Thyroid gland (tissue), 4 donors: Measurements from ENCODE around the gene TRAF3IP1. TPM values are rescaled to one million over a fixed set of nuclear protein-coding genes. Genes with fewer than 3 reads are reported as not detected.

ENCODE experiments used
- DNase-seq, 2 donors: peaks; one replicate each; pipeline ENCODE4 v3.0.0-alpha.2; 2019
- H3K27ac ChIP-seq, 3 donors: fragments of 200-600 bp; sonication (generic); 1 replicate in 2 of 3; 2 replicates in 1 of 3; pipeline ENCODE4 v1.5.1; 2016 to 2019; ENCODE audit warnings: mild to moderate bottlenecking in 1 of 3, moderate library complexity in 1 of 3
- H3K27me3 ChIP-seq: fragments of 200-600 bp; sonication (generic); one replicate; pipeline ENCODE4 v1.5.1; 2019
- H3K36me3 ChIP-seq, 2 donors: fragments of 200-600 bp; sonication (generic); one replicate each; pipeline ENCODE4 v1.5.1; 2016 to 2019
- H3K4me1 ChIP-seq, 2 donors: fragments of 200-600 bp; sonication (generic); one replicate each; pipeline ENCODE4 v1.5.1; 2017 to 2019
- H3K4me3 ChIP-seq, 3 donors: fragments of 200-600 bp; sonication (generic); replicated peaks in 1 of 3; 1 replicate in 2 of 3; 2 replicates in 1 of 3; pipeline ENCODE4 v1.5.1; 2016; ENCODE audit warnings: mild to moderate bottlenecking in 1 of 3
- H3K9me3 ChIP-seq: fragments of 200-600 bp; sonication (generic); one replicate; pipeline ENCODE4 v1.5.1; 2017
- POLR2A ChIP-seq, 2 donors: fragments of 450-650 bp; IDR thresholded peaks; one replicate each; pipeline ENCODE4 v1.6.1; 2017; ENCODE audit warnings: antibody characterized with exemption in 2 of 2, mild to moderate bottlenecking in 2 of 2, moderate library complexity in 1 of 2
- WGBS, 2 donors: methylation state at CpG; one replicate each; pipeline ENCODE4 v1.1.5; 2017; 5-methylcytosine and 5-hydroxymethylcytosine counted together
- intact Hi-C: fragments of 100-400 bp; cut with DNase I; formaldehyde crosslinking; loops from one replicate; pipeline ENCODE4 v1.15.1; 2023
- total RNA-seq, 4 donors: library from RNA; depleted of rRNA; stranded (reverse); fragments of >200 nt; gene quantifications; one replicate each; pipeline ENCODE4 v1.2.3, GENCODE V29; 2016
- TF ChIP-seq, protein P1 (sequence below), 6 experiments: fragments of 200-600 bp in 3 of 6; fragments of 450-650 bp in 3 of 6; sonication (generic) in 3 of 6; IDR thresholded peaks; one replicate each; pipeline ENCODE4 v1.5.1; 2016 to 2019; ENCODE audit warnings: antibody characterized with exemption in 6 of 6, mild to moderate bottlenecking in 2 of 6, inconsistent platforms in 1 of 6, moderate library complexity in 1 of 6

The TRAF3IP1 gene
- total RNA-seq, 4 donors from 2014 or later = 19.5 to 24.7 (median 22.2) TPM

- intact Hi-C loops = no loop called here
- Histone ChIP-seq H3K36me3 (peaks cover 13 to 23% of the 10 kb centered on the region in 2 donors), H3K4me3 (no peak overlapping the region), H3K4me1 (peaks cover 2 to 7% of the 10 kb centered on the region in 2 donors), H3K9me3 (no peaks in the 10 kb centered on the region), H3K27me3 (no peaks in the 10 kb centered on the region), H3K27ac (no peak overlapping the region)
- WGBS, 2 donors = 91 to 93% methylated on average over 13 of the region's 13 CpGs
- TF ChIP-seq, protein P1, sequence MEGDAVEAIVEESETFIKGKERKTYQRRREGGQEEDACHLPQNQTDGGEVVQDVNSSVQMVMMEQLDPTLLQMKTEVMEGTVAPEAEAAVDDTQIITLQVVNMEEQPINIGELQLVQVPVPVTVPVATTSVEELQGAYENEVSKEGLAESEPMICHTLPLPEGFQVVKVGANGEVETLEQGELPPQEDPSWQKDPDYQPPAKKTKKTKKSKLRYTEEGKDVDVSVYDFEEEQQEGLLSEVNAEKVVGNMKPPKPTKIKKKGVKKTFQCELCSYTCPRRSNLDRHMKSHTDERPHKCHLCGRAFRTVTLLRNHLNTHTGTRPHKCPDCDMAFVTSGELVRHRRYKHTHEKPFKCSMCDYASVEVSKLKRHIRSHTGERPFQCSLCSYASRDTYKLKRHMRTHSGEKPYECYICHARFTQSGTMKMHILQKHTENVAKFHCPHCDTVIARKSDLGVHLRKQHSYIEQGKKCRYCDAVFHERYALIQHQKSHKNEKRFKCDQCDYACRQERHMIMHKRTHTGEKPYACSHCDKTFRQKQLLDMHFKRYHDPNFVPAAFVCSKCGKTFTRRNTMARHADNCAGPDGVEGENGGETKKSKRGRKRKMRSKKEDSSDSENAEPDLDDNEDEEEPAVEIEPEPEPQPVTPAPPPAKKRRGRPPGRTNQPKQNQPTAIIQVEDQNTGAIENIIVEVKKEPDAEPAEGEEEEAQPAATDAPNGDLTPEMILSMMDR (IDR thresholded peaks at IDR 0.05) = no peak
- DNase-seq = no peak
These were observed 113.9 kb downstream of the TRAF3IP1 start for GRCh38 chr2:238433941-238434845.

- H3K4me1 ChIP-seq = peaks cover 2 to 8% of the 10 kb centered on the region in 2 donors
- no peak overlapping the region for H3K27ac ChIP-seq
- TF ChIP-seq, protein P1 (IDR thresholded peaks at IDR 0.05) = no peak
- H3K27me3 ChIP-seq = no peaks in the 10 kb centered on the region
- H3K9me3 ChIP-seq = no peaks in the 10 kb centered on the region
- WGBS, 2 donors = 91 to 93% methylated on average over 20 of the region's 24 CpGs
- DNase-seq = no peak
- intact Hi-C loops = no loop called here
- H3K4me3 ChIP-seq = no peak overlapping the region
- H3K36me3 ChIP-seq = peaks cover 13 to 23% of the 10 kb centered on the region in 2 donors
These were observed 114.8 kb downstream of the TRAF3IP1 start for GRCh38 chr2:238434846-238435751.

GRCh38 chr2:238435752-238436096 is 115.4 kb downstream of the TRAF3IP1 start:
- intact Hi-C loops = no loop called here
- Histone ChIP-seq H3K27ac (no peak overlapping the region), H3K4me1 (peaks cover 2 to 8% of the 10 kb centered on the region in 2 donors), H3K27me3 (no peaks in the 10 kb centered on the region), H3K36me3 (peaks cover 13 to 23% of the 10 kb centered on the region in 2 donors), H3K9me3 (no peaks in the 10 kb centered on the region), H3K4me3 (no peak overlapping the region)
- TF ChIP-seq, protein P1 (IDR thresholded peaks at IDR 0.05) = no peak
- no peak for TF ChIP-seq POLR2A (IDR thresholded peaks at IDR 0.05)
- 97% methylated on average over 20 of the region's 20 CpGs for WGBS, 2 donors
- no peak for DNase-seq

GRCh38 chr2:238438856-238439849 is 118.8 kb downstream of the TRAF3IP1 start:
- Histone ChIP-seq H3K4me3 (no peak overlapping the region), H3K4me1 (peaks cover 0 to 8% of the 10 kb centered on the region in 2 donors), H3K27ac (peak overlapping the region in 1 of 3 donors; percentile 41), H3K9me3 (no peaks in the 10 kb centered on the region), H3K27me3 (no peaks in the 10 kb centered on the region), H3K36me3 (peaks cover 13 to 14% of the 10 kb centered on the region in 2 donors)
- intact Hi-C loops = no loop called here
- DNase-seq = no peak
- WGBS, 2 donors = 82 to 83% methylated on average over 24 of the region's 24 CpGs
- TF ChIP-seq, protein P1 (IDR thresholded peaks at IDR 0.05) = no peak
- no peak for TF ChIP-seq POLR2A (IDR thresholded peaks at IDR 0.05)
